Ureter (tissue), 1 donor: Measurements from ENCODE around the gene TTYH3. TPM values are rescaled to one million over a fixed set of nuclear protein-coding genes. Genes with fewer than 3 reads are reported as not detected.

Experiments
- DNase-seq: peaks from one replicate; pipeline ENCODE4 v3.0.0-alpha.2; 2020; ENCODE audit warnings: low spot score
- total RNA-seq: library from RNA; stranded (reverse); gene quantifications from one replicate; pipeline ENCODE4 v1.2.4, GENCODE V29; 2023
- donor health status: DM: yes; HTN: yes; CAD: no.

TTYH3 gene
- total RNA-seq, 1 donor from 2014 or later, result 32.3 TPM

DNA sequence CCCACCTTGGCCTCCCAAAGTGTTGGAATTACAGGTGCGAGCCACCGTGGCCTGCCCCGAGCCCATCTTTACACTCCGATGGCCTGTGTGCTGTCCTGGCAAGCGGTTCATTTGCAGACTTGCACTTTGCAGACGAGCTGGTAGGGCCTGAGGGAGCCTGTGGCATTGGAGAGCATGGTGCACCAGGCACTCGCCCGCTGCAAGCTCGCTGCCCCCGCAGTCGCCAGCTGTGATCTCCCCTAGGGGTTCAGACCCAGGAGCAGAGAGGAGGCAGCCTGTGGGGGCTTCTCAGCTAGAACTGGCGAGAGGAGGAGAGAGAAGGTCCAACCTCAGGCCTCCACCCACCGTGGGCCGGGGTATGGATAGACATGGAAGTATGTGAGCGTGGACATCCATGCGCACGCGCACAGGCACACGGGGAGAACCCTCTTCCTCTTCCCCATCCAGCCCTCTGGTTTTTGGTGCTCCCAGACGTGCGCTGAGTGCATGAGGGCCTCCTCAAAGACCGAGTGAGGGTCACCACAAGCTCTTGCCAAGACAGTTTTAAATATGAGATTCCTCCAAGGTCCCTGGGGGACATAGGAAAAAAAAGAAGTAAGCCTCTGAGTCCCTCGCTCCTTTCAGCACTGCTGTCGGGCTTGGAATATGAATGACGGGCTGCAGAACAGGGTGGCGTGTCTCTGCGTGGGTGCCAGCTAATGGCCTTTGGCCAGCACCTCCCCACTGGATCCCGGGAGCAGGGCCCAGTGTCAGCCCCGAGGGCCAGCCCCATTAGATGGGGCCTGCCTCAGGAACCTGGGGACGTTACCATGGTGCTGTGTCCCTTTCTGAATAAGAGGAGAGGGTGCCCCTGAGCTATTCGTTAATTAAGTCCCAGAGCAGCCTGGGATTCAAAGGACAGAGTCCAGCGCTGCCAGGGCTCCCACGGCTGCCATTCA lies 15.1 kb upstream of the TTYH3 start:
- no peak for DNase-seq

- no peak for DNase-seq
Measured at GRCh38 chr7:2617325-2617905, 14.4 kb upstream of the TTYH3 start.

DNA sequence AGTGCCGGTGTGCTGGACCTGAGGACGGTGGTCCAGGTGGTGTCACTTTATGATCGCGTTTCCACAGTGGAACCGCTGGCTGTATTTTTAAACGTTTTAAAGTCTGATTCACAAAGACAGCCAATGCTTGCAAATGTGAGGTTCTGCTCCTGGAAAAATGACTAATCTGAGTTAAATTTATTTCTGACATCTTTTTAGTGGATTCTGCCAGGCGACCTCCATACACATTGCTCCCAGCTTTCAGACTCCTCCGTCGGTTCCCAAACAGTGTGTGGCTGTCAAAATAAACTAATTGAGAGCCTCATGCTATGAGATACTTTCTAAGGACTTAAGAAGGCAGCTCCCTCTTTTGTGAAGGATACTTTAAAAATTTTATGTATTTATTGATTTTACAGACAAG lies 12.7 kb upstream of the TTYH3 start:
- DNase-seq, result no peak

- no peak for DNase-seq
Measured at GRCh38 chr7:2621061-2621828, 10.5 kb upstream of the TTYH3 start.

- no peak for DNase-seq
Measured at GRCh38 chr7:2621948-2622640, 9.7 kb upstream of the TTYH3 start.

DNA sequence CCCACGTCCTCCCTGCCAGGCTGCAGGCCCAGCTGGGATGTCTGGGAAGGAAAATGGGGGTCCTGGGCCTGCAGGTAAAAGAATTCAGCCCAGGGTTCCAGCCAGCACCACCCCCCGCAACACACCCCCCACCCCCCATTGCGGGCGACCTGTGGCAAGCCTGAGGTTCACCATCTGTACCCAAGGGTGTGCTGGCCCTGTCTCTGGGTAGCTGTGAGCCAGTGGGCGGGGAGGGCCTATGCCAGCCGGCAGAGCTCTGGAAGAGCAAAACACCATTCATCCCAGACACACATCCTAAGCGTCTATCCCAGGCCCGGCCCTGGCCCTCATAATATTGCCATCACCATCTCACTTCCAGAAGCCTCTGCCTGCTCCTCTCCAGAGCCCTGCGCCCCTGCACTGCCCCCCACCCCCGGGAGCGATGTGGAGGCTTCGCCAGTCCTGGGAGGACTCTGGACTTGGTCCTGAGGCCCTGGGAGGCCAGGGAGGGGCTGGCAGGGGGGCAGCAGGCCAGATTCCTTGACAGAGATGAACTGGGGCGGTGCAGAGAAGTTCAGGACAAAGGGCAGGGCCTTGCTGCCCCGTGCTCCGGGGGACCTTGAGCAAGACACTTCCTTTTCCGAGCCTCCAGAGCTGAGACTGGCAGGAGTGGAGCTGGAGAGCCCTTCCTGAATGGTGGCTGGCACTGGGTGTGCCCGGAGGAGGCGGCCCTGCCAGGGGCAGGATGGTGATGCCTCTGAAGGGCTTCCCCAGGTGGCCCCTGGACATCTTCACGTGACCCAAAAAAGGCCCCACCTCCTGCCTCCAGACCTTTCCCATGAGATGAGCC lies 8.7 kb upstream of the TTYH3 start:
- no peak for DNase-seq

DNA sequence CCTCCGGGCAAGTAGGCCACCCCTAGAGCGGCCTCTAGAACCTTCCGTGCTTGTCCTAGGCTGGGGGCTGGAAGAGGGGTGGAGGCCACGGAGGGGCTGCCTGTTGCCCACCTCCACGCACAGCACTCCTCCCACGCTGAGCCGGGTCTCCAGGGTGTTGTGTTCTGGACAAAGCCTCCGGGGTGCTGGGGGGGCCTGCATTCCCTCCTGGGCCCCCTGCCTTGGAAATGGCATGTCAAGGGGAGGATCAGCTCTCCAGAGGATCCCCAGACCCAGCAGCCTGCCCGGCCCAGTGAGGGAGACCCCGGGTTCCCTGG lies 8.1 kb upstream of the TTYH3 start:
- no peak for DNase-seq

GRCh38 chr7:2624293-2624886 lies 7.4 kb upstream of the TTYH3 start:
- DNase-seq, result no peak

GRCh38 chr7:2626498-2627117 lies 5.2 kb upstream of the TTYH3 start:
- DNase-seq, result no peak

DNA sequence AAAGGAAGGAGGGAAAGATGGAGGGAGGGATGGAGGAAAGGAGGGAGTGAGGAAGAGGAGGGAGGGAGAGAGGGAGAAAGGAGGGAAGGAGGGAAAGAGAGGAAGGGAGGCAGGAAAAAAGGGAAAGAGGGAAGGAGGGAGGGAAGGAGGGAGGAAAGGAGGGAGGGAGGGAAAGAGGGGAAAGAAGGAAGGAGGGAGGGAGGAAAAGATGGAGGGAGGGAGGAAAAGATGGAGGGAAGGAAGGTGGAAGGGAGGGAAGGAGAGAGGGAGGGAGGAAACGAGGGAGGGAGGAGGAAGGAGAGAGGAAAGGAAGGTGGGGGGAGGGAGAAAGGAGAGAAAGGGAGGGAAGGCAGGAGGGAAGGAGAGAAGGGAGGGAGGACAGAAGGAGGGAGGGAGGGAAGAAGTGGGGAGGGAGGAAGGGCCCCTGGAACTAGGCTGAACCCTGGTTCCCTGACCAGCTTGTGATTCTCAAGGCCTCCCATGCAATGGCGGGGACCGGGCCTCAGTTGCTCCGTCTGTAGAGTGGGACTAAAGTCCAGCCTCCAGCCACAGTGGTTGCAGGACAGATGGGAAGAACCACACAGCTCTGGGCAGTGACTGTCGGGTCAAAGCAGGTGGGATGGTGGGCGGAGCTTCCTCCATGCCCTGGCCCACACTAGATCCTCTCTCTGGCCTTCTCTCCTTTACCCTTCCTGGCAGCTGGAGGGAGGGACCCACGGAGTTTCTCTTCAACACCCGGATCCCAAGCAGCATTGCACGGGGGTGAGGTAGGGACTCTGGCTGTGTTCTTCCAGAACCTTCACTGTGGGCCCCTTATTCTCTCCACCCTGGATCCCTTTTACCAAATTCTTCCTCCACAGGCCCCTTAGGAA lies 4.3 kb upstream of the TTYH3 start:
- no peak for DNase-seq

- DNase-seq, result no peak
Measured at GRCh38 chr7:2628130-2628482, 3.7 kb upstream of the TTYH3 start.

GRCh38 chr7:2628891-2629290 lies 2.9 kb upstream of the TTYH3 start:
- DNase-seq, result no peak

DNA sequence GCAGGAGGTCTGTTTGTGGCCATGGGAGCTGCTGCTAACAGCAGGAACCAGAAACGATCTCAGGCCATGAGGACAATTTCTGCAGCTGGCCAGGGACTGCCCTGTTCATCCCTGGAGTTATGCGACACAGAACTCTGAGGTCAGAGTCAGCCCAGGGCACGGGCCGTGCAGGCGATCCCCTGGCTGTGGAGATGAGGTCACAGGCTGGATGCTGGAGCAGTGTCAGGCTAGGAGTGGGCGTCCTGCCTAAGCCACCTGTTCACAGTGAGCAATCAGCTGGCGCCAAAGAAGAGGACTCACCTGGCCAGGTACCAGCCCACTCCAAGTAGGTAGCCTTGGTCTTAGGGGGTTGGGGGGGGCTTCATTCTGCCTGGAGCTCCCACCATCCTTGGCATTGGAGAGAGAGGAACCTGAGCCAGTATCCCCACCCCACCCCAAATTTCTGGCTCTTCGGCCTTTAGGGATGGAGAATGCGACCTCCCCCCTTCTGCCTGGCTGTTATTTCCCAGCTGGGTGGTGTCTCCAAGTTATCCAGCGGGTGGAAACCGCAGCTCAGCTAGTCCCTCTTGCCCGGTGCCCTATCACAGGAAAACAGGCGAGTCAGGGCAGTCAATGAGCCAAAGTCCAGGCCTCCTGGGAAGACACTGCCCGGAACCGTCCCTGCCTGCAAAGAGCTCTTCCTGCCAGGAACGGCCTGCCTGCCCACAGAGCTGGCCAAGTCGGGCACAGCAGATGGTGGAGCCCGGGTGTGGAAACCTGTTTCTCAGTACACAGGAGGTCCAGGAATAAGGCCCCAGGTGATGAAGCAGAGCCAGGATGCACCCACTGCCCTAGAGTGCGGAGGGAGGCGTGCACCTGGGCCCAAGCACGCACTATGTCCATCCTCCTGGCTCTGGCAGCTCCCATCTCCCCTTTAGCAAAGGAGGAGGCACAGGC lies 1.8 kb upstream of the TTYH3 start:
- no peak for DNase-seq

- DNase-seq, result peak; percentile 75
Measured at GRCh38 chr7:2632733-2633537, 1.1 kb downstream of the TTYH3 start.

GRCh38 chr7:2633538-2634266 lies 1.9 kb downstream of the TTYH3 start:
- no peak for DNase-seq

DNA sequence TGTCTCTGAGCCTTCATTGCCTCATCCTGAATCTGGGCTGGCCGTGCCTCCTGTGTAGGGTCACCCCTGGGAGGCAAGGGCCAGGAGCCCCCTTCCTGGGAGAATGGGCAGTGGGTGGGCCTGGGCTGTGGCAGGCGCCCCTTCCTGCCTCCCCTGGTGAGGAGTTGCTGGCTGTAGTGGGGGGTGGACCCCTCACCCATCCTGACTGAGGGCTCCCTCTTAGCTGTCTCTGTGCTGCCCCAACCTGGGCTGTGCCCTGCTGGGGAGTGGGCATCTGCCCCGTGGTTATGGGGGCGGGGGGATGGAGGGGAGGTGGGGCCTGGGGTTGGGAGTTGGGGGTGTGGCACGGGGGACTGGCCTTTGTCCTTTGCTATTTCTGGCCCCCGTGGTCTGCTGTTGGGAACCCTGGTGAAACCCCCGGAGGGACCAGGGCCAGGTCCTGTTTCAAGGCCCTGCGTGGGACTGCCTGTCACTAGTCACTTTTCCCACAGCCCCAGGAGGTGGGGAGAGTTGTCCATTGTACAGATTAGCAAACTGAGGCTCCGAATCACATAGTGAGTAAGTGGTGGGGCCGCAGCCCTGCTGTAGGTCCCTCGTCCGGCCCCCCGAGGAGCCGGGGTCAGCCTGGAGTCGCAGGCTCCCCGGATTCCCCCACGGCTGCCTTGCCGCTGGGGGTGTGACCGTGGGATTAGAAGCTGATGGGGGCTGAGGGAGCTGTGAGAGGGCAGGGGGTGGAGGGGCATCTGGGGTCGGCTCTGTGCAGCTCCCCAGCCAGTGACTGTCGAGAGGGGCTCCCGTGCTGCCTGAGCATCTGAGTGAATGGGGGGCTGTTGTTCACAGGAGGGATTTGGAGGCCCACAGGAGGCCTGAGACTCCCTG lies 2.7 kb downstream of the TTYH3 start:
- DNase-seq, result no peak
